GM19468 (cell line): Measurements from ENCODE around the gene TMEM248.
"Not testable (repeated sequence)": the region's sequence is repeated elsewhere in the genome, so short reads cannot be mapped to it uniquely, and the experiment has no call there.

Experiments
- ATAC-seq: cut with Tn5 transposase; IDR thresholded peaks from one replicate; pipeline ENCODE4 v1.9.1; 2021; ENCODE audit warnings: mild to moderate bottlenecking, moderate library complexity, moderate number of reproducible peaks; ENCODE audit not compliant: unreplicated experiment; ENCODE audit errors: extremely low read depth

The TMEM248 gene

GRCh38 chr7:66946545-66946944, 25.5 kb downstream of the TMEM248 start:
- ATAC-seq: no peak

DNA sequence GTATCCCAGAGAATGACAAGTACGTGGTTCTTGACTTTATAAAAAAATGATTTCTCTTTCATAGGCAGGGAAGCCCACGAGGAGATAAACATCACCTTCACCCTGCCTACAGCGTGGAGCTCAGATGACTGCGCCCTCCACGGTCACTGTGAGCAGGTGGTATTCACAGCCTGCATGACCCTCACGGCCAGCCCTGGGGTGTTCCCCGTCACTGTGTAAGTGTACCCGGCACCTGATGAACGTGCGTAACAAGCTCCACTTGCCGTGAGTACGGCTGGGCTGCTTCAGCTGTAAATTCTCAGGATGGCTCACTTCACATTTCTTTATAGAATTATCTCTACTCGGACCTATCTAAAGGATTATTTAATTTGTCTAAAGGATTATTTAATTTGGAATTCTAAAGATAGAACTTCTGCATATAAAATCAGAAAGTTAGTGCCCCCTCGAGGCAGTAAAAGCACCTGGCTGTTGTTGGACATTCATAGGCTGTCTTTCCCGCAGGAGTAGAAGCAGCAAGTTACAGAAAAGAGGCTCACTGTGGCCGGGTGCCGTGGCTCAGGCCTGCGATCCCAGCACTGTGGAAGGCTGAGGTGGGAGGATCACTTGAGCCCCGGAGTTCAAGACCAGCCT, 27.6 kb downstream of the TMEM248 start:
- no peak for ATAC-seq

GRCh38 chr7:66950311-66950710, 29.3 kb downstream of the TMEM248 start:
- no peak for ATAC-seq

DNA sequence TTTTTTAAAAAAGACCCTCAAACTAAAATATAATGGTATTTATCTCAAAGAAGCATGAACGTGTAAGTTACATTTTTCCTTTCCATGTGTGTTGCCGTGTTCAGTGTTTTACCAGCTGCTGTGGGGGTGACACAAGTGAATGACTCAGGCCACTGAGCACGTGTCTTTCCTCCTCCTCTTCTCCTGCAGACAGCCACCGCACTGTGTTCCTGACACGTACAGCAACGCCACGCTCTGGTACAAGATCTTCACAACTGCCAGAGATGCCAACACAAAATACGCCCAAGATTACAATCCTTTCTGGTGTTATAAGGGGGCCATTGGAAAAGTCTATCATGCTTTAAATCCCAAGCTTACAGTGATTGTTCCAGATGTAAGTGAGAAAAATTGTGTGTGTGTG, 29.7 kb downstream of the TMEM248 start:
- ATAC-seq: no peak

DNA sequence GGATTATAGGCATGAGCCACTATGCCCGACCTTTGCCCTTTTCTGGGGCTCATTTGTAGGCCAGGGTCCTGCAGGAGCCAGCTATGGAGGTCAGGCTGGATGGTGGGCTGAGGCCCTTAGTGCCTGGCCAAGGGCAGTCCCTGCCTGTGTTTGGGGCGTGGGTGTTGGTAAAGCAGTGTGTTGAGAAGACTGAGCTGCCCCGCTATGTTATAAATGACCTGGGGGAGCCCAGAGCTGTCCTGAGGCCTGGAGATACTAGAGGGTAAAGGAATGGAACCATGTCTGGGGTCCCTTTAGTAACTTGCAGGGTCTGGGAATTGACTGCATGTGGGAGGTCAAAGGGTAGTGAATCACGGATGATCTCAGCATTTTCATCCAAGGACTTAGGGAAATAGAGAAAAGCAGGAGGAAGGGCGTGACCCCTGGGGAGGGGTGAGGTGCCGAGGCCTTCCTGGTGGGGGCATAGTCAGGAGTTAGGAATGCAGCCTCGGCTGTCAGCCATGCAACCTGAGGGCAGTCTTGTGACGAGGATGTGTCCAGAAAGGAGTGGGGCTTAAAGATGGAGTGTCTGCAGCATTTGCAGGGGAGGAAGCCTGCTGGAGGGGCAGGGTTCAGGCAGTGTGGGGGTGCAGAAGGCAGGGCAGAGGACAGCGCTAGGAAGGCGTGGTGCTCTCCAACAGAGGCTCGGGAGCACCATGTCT, 31.5 kb downstream of the TMEM248 start:
- ATAC-seq: no peak

DNA sequence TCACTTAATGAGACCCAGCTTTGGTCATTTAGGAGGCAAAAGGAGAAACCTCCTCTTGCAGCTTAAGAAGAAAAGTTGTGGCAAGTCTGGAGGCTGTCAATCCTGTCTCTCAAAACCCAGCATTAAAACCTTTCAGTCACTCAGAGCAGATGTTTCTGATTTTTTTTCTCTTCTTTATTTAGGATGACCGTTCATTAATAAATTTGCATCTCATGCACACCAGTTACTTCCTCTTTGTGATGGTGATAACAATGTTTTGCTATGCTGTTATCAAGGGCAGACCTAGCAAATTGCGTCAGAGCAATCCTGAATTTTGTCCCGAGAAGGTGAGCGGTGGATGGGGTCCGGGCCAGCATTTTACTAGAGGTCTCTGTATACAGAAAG, 32.0 kb downstream of the TMEM248 start:
- ATAC-seq: no peak

DNA sequence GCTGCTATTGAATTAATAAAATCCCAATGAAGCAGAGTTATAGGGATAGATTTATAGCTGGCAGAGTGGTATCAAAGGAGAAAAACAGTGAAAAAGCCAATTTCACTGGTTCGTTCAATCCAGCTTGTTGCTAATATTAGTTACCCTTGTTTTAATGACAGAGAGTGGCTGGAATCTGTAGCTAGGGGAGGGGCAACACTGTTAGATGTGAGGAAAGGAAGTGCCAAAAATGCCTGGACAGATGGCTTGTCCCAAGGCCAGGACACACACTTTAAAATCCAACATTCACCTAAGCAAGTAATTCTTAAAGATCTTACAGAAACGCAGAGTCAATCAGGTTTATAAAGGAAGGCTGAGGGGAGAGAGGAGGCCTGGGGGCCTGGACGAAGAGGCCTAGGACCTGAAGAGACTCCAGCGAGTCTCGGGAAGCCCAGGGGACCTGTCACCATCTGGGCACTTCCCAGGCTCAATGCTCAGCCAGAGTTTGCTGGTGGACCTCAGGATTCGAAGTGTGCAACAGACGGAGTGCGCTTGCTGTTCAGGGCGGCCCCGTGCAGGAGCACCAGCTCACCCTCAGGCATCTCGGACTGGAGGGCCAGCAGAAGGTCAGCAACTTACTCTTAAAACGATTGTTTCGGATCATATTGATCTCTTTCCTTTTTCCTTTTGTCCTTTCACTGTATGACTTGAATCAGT, 36.7 kb downstream of the TMEM248 start:
- ATAC-seq: no peak

DNA sequence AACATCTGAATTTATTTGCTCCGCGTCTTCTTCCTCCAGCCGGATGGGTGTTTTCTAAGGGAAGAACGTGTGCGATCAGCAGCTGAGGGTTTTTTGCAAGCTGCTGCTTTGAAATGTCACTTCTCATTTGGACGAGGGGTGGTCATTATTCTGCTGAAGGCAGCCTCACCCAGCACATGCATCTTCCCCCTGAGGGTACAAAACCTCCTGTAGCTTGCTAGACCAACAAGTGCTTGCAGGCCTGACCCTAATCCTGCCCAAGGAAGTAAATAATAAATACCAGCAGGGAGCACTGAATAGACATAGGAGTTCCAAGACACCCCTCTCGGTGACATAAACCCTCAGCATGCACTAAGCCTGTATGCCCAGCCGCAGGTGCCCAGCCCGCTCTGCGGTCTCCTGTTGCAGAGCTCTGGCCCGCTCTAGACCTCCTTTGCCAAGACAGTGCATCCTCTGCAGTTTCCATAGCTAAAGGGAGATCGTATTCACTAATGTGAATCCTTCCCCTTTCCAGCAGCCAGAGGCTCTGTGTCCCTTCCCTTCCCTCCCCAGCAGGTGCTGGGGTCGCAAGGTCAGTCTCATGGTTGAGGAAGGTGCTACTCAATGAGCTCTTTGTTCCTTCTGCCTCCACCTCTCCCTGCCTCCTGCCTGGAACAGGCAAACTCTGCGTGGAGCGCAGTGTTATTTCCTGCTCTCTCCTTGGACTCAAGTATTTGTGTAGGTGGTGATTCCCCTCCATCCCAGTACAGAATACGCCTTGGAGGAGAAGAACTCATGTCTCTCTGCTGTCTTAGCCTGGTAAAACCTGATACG, 37.7 kb downstream of the TMEM248 start:
- ATAC-seq: no peak

DNA sequence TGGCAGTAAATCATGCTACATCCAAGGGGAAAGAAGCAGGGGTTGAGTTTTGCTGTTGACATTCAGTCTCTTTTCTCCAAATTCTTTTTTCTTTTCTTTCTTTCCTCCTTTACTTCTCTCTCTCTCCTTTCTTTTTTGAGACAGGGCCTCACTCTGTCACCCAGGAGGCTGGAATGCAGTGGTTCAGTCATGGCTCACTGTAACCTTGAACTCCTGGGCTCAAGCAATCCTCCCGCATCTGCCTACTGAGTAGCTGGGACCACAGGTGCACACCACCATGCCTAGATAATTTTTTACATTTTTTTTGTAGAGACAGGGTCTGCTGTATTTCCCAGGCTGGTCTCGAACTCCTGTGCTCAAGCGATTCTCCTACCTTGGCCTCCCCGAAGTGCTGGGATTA, 39.2 kb downstream of the TMEM248 start:
- no peak for ATAC-seq

GRCh38 chr7:66961096-66961495, 40.1 kb downstream of the TMEM248 start:
- ATAC-seq: no peak

DNA sequence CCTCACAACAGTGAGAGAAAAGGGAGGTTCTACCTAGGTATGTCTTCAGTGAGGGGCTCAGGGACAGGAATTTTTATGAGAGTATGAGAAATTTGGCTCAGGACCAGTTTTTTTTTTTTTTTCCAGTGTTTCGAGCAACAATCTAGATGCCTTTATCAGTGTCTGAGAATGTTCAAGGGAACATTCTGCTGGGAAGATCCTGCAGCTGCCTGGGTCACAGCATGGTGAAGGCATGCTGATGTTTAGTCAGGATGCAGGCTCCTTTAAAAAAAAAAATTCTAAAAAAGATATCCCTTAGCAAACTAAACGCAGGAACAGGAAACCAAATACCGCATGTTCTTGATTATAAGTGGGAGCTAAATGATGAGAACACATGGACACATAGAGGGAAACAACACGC, 43.4 kb downstream of the TMEM248 start:
- no peak for ATAC-seq

GRCh38 chr7:66967029-66967428, 46.0 kb downstream of the TMEM248 start:
- no peak for ATAC-seq

GRCh38 chr7:66969001-66969400, 48.0 kb downstream of the TMEM248 start:
- ATAC-seq: not testable (repeated sequence)

DNA sequence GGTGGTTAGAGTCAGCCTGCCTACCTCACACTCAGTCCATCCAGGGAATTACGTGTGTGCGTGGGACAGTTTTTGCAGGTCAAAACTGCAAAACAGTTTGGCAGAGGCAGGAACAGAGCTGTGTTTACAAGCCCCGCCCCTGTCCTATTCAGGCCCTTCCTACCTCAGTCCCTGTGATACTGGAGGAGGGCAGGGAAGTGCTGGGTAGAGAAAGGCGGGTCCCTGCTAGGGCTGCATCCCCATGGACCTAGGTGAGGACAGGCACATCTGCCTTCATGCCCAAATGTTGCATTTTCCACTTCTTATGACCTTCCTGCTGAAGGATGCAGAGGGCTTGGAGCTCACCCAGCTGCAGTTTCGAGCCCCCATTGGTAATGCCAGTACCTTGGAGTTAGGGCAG, 49.3 kb downstream of the TMEM248 start:
- ATAC-seq: no peak

DNA sequence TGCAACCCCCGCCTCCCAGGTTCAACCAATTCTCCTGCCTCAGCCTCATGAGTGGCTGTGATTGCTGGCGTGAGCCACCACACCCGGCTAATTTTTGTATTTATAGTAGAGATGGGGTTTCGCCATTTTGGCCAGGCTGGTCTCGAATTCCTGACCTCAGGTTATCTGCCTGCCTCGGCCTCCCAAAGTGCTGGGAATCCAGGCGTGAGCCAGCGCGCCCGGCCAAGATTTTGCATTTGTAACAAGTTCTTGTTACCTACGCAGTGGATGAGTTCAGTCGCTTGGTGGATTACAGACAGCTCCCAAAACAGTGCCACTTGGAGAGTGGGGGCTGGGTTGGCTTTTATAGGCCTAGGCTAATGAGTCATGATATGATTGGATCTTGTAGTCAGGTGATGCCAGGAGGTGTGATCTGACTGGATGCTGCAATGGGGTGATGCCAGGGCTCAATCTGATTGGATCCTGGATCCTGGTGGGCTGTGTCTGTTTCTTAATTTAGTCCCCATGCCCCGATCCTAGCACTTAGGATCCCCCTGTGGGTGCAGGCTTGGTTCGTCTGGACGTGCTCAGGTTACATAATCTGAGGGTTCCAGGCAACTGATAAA, 54.1 kb downstream of the TMEM248 start:
- ATAC-seq: no peak

GRCh38 chr7:66978312-66978711, 57.3 kb downstream of the TMEM248 start:
- not testable (repeated sequence) for ATAC-seq

- ATAC-seq: not testable (repeated sequence)
Measured at GRCh38 chr7:66979013-66979412, 58.0 kb downstream of the TMEM248 start.

DNA sequence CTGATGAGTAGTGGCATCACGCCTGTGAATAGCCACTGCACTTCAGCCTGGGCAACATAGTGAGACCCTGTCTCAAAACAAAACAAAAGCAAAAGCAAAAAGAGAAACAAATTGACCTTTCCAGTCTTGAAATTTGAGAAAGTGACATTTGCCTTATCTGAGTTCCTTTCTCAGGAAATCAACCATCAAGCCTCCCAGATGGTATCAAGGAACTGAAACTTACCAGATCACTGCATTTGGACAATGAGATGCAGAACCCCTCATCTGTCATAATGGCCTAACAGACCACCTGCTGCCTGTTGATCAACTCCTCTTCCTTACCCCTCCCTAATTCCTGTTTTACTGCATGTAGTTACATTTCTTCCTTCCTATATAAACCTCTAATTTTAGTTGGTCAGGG, 59.3 kb downstream of the TMEM248 start:
- ATAC-seq: not testable (repeated sequence)

- ATAC-seq: not testable (repeated sequence)
Measured at GRCh38 chr7:66989552-66989951, 68.5 kb downstream of the TMEM248 start.

GRCh38 chr7:66994051-66994450, 73.0 kb downstream of the TMEM248 start:
- ATAC-seq: not testable (repeated sequence)
